GM10266 (cell line): ENCODE data around the gene COL24A1.

Source experiments
- DNase-seq: peaks from one replicate; pipeline ENCODE4 v3.0.0; 2012; ENCODE audit errors: extremely low spot score
- TF ChIP-seq, protein P1 (sequence below): IDR thresholded peaks from 2 replicates; pipeline ENCODE4 v1.5.1; 2012; ENCODE audit warnings: mild to moderate bottlenecking, low read depth; ENCODE audit not compliant: control insufficient read depth, insufficient read depth; ENCODE audit errors: missing control alignments

The COL24A1 gene

DNA sequence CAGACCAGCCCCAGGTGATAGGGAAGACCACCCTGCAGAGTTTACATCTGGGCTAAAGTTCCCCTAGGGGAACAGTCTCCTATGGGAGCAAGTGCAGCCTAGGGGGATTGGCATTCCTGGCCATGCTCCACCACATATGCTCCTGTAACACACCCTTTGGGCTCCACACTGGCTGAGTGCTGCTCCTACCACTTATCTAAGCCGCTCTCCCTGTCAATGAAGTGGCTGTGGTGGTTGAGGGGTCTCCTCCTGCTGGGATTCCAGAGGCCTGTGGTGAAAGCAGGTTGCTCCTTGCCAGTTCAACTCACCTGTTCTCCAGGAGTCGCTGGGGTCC, 51.1 kb downstream of the COL24A1 start:
- TF ChIP-seq, protein P1, sequence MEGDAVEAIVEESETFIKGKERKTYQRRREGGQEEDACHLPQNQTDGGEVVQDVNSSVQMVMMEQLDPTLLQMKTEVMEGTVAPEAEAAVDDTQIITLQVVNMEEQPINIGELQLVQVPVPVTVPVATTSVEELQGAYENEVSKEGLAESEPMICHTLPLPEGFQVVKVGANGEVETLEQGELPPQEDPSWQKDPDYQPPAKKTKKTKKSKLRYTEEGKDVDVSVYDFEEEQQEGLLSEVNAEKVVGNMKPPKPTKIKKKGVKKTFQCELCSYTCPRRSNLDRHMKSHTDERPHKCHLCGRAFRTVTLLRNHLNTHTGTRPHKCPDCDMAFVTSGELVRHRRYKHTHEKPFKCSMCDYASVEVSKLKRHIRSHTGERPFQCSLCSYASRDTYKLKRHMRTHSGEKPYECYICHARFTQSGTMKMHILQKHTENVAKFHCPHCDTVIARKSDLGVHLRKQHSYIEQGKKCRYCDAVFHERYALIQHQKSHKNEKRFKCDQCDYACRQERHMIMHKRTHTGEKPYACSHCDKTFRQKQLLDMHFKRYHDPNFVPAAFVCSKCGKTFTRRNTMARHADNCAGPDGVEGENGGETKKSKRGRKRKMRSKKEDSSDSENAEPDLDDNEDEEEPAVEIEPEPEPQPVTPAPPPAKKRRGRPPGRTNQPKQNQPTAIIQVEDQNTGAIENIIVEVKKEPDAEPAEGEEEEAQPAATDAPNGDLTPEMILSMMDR = no peak

DNA sequence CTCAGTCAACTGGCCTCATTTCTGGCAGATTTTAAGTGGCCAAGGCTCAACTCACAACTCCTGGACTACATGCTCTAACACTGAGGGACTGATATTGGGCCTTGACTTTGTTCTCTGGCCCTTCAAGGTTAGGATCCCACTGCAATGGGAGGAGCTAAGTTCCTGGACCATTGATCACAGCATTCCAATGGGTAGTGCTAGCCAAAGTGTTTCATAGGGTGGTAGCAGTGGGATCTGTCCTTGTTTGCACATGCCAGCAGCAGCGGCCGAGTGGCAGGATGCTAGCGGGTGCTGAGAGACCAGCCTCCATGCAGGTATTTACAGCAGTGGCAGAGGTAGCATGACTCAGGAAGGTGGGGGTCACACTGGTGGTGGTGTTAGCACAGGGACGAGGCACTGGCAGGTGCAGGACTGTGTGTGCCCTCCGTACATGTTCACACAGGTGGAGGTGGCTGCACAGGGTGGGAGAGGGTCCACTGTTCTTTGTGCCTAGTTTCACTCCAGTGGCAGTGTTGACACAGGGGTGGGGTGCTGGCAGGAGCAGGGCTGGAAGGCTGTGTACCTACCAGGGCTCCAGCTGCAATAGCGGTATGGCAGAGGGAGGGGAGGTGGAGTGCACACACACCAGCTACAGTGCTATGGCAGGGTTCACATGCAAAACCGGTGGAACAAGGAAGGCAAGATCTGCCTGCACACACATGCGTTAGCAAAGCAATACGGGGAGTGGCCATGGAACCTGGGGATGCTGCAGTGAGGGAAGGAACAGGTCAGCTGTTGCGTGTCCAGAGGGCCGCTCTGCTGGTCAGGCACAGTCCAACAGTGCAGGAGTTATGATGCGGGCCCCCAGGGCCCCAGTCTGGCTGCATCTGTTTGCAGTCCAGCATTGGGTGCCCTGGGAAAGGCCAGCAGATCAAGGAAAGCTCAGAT, 51.7 kb downstream of the COL24A1 start:
- DNase-seq = no peak
- TF ChIP-seq, protein P1 = no peak

More for the DNA sequence above, 51.1 kb downstream of the COL24A1 start:
- no peak for DNase-seq

DNA sequence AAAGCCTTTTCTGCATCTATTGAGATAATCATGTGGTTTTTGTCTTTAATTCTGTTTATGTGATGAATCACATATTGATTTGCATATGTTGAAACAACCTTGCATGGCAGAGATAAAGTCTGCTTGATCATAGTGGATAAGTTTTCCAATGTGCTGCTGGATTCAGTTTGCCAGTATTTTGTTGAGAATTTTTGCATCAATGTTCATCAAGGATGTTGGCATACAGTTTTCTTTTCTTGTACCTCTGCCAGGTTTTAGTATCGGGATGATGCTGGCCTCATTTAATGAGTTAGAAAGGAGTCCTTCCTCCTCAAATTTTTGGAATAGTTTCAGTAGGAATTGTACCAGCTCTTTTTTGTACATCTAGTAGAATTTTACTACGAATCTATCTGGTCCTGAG, 55.0 kb downstream of the COL24A1 start:
- no peak for DNase-seq
- TF ChIP-seq, protein P1 = no peak

DNA sequence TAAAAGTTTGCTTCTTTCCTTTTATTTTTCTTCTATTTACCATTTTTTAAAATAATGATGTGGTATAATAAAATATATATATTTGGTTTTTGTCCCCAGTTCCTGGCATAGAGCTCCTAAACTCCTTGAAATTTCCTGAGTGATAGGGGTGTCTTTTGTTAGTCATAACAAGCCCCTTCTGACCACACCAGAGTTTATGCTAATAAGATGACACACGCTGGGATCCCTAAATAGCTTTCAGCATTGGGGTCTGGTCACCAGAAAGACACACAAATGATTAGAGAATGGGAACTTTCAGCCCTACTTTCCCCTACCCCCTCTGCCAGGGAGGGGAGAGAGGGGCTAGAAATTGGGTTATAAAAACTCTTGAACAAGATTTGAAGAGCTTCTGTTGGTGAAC, 56.2 kb downstream of the COL24A1 start:
- TF ChIP-seq, protein P1 = no peak
- no peak for DNase-seq

DNA sequence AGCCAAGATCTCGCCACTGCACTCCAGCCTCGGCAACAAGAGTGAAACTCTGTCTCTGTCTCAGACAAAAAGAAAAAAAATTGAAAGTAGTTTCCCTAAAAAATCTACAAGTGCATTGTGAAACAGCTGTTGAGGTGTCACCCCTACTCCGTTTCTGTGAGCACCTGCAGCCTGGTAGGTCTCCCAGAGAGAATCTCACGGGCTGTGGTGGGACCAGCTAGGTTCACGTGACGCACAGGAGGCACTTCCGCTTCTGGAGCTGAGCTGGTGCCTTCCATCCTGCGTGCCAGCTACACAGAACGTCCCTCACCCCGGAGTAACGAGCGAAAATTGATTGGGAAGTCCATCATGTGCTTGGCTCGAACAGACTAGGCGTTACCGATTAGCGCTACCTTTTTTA, 66.8 kb downstream of the COL24A1 start:
- TF ChIP-seq, protein P1 = no peak
- no peak for DNase-seq

DNA sequence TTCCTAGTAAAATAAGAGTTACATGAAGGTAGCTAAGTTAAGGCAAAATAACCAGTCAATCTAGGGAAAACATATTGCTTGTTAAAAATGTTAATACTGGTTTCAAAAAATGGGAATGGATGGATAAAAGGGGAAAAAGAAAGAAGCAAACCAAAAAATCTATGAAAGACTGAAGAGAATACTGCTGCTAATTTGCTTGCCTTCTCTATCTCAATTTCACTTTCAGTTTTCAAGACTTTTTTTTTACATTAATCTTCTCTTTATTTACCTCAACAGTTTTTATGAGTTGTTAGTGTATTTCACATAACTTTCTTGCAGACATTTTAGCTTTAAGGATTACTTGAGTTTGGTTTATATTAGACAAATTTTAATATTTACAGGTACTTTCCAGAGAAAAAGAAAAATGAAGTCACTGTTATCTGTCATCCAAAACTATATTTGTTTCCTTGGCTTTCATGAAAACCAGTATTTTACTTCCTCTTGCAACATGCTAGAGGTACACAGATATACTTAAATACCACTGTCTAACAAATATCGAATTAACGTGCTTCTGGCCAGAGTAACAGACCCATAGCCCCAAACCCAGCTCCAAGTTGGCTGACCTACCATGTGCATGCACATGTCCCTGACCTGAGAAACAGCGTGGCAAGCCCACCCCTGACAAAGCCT, 70.7 kb downstream of the COL24A1 start:
- TF ChIP-seq, protein P1 = no peak

DNA sequence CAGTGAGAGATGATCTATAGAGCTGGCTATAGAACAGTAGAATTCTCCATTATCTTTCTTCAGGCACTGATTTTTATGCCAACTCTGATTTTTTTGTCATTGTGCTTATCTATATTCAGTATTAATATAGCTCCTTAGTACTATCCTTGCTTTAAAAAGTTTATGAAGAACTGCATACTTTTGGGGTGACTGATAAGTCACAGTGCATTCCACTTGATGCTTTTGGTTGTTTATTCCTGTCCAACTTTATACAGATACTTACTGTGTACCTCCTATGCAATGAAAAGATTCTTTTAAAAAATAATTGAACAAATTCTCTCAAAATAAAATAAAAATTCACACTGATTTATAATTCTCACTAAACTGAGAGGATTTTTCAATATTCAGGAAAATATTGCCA, 71.6 kb downstream of the COL24A1 start:
- no peak for DNase-seq
- TF ChIP-seq, protein P1 = no peak

More for the DNA sequence above, 70.7 kb downstream of the COL24A1 start:
- no peak for DNase-seq
